H54 (cell line): Measurements from ENCODE around the gene BTG2.

Experiments used
- DNase-seq: peaks from one replicate; pipeline ENCODE4 v3.0.0; 2011; ENCODE audit warnings: low spot score, mixed read lengths; ENCODE audit not compliant: insufficient read length
- FAIRE-seq: peaks from 3 replicates; lab custom pipeline; 2011; peaks lifted over from hg19 to GRCh38; lab: Jason Lieb, UNC
- POLR2A ChIP-seq: IDR thresholded peaks from 2 replicates; pipeline ENCODE4 v1.6.1; 2011; ENCODE audit warnings: low read depth, mild to moderate bottlenecking, low read length

Gene BTG2

DNA sequence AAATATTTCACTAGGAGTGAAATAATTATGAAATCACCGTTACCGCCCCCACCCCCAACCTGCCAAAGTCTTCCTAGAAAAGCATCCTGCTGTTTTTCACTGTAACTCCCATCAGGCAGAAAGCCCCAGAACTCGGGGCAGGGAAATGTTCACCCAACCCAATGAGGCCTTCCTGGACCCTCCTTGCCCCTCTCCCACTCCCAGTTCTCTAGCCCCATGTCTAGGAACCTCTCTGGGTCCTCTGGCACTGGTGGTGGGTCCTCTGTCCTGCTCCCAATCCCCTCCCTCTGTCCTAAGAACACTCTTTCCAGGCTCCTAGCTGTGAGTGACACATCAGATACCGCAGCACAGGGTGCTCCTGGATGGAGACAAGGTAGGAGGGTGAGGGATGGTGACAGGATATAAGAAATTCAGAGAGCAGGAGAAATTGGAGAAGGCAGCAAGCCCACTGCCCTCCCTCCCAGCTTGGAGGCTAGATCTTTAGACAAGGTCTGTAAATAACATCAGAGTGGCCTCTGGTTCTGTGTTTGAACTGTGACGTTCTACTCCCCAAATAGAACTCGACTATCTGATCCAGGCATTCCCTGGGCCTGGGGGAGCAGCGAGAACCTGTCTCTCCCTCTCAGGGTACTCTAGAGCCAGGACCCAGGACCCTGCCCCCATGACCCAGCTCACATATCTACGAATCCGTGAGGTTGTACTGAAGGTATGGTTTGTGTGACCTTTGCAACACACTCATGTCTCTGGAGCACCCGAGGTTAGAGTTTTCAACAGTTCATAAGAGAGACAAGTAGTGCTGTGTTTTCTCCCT is 23.3 kb upstream of the BTG2 start:
- no peak for FAIRE-seq

DNA sequence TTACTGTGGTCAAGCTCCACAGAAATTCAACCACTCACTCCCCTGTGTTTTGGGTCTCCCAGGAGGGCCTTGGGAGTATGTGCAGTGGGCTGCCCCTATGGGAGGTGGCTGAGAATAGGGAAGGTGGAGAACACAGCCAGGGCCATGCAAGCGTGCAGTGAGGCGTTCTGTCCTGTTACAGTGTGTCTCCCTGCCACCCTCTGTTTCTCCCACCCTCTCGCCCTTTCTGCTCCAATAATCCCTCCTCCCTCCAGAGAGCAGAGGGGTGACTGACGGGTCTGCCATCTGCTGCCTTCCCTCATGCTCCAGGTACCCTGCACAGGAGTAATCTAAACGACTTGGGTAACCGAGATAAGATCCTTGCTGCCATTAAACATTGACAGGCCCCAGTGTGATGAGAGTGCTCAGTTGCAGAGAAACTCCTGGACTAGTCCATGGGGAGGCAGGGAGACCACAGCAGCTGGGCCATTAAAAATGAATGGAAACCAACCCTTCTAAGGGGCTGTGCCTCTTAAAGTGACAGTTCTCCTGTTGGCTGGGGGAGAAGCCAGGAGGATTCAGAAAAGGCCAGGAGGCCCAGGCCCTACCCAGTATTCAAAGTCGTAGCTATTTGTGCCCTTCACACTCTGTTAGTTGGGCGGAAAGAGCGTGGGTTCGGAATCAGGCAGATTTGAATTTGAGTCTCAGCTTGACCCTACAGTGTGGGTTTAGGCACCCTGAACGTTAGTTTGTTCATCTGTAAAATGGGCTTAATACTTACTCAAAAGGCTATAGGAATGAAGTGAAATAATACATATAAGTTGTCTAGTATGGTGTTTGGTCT is 22.4 kb upstream of the BTG2 start:
- no peak for TF ChIP-seq POLR2A
- DNase-seq (no peak), FAIRE-seq (no peak)

More for the DNA sequence above, 23.3 kb upstream of the BTG2 start:
- TF ChIP-seq POLR2A: no peak
- no peak for DNase-seq

DNA sequence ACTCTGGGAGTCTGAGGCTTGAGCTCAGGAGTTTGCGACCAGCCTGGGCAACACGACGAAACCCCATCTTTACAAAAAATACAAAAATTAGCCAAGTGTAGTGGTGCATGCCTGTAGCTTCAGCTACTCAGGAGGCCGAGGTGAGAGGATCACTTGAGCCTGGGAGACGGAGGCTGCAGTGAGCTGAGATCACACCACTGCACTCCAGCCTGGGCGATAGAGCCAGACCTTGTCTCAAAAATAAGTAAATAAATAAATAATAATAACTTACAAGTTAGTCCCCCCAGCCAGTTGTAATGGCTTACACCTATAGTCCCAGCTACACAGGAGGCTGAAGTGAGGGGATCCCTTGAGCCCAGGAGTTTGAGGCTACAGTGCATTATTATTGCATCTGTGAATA is 21.7 kb upstream of the BTG2 start:
- TF ChIP-seq POLR2A: no peak
- FAIRE-seq: no peak

DNA sequence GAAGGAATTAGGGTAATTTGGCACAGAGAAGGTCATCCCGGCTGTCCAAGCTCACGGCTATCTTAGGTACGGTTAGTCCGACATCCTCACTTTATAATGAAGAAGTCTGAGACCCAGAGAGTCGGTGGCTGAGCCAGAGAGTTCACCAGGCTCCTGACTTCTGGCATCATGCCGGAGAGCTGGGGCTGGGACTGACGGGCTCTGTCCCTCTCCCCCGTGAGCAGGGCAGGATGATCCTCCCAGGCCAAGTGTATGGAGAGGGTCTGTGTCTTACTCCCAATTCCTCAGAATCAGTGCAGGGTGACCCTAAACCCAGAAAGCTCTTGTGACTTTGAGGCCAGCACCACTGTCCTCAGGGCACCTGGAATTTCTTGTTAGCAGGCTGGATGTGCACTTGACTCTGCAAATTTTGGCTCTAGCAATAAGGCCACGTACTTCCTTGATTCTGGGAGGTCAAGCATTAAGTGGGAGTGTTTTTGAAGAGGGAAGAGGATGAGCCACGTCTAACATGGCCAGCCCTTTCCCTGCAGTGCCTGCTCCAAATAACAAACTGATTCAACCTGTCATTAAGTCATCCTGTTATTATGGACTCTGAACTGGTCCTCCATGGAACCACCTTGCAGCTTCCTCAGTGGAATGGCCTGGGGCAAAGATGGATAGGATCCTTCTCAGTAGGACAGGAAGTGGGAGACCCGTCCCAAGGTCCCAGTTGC is 20.8 kb upstream of the BTG2 start:
- FAIRE-seq: no peak

More for the DNA sequence above, 21.7 kb upstream of the BTG2 start:
- DNase-seq: no peak

DNA sequence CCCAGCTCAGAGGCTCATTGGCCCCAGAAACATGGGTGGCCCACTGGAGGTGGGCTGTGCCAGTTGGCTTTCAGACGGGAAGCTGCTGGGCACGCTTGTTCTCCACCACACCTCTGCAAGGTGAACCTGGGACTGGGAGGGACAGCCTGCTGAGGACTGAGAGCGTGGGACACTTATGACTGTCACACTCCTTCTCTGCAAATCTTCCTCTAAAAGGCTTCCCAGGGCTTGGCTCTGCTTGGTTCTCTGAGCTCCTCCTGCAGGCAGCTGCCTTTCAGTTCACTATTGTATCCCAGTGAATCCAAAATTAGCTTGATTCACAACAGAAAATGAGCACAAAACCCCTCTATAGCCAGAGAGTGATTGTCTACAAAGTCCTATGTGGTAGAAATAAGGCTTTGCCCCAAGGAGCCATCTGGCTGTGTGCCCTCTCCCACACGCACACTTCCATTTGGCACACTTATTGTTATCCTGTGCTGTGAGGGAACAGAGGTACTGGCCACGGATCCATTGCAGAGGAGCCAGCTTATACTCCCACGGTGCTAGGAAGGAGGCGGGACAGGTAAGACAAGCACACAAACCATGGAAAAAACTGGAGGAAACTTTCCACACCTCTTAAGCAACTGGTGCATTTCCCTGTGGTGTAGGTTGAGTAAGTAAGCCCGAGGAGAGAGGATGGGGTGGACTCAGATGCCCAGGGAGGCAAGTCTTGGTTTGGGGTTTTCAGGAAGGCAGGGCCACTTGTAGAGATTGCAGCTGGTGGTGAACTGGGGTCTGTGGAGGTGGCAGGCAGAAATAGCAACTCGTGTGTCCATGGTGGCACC is 18.9 kb upstream of the BTG2 start:
- TF ChIP-seq POLR2A: no peak
- FAIRE-seq (no peak), DNase-seq (no peak)

More for the DNA sequence above, 20.8 kb upstream of the BTG2 start:
- no peak for DNase-seq
- no peak for TF ChIP-seq POLR2A

DNA sequence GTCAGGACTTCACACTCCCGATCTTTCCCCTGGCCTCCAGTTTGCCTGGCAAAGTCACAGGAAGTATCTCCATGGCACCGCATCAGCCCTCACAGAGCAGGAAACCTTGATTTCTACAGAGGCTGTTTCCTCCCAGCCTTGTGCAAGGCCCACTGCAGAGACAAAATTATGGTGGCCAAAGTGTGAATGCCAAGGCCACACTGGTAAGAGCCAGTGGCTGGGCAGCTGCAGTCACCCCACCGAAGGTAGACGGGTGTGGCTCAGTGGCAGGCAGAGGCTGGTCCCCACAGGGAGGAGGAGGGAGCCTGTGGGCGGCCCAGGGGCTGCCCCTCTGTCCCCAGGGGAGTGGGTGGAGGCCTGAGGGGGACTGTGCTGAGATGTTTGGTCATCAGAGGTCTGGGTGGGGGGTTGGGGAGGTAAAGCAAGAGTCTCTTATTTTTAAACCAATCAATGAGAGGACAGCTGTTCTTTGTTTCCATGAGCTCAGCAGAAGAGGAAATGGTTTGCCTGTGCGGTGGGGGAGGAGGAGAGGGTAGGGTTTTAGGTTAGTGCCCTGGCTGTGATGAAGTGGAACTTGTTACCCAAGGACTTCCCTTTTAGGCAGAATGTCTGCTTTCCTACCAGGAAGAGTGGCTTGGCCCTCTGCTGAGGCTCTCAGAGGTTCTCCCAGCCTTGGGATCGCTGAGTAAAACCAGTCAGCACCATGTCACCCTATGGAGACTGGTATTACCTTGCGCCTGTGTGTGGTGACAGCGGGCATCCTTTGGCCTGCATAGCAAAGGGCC is 18.0 kb upstream of the BTG2 start:
- DNase-seq (no peak), FAIRE-seq (no peak)
- TF ChIP-seq POLR2A: no peak

DNA sequence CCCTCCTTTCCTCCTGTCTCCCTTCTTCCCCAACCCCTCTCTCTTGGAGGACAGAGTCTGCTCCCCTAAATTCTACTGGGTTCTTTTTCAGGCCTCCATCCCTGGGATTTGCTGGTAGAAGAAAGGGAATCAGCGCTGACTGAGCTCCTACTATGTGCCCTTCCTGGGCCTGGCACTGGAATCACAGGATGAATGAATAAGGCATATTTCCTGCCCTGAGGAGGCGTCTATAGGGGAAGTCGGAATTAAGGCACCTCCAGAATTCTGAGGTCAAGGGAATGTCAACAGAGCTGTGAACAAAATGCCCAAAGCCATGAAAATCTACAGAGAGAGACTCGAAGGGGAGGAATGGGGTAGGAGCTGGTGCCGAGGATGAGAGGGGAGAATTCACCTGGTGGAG is 17.4 kb upstream of the BTG2 start:
- TF ChIP-seq POLR2A: no peak
- FAIRE-seq: no peak
- DNase-seq: no peak

DNA sequence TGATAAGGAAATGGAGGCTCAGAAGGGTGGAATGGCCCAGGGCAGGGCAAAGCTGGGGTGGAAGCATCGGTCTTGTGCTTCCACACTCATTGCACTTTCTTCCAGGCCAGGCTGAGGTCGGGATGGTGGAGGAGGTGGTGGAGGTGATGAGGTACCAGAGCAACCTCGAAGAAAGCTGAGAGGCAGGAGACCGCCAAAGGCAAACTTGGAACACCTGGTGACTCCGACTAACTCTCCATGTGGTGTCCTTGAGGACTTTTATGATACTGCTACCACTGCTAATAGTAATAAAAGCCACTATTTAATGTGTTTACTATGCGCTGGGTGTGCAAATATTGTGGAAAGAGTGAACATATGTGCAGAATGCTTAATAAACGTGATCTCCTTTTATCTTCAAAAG is 16.9 kb upstream of the BTG2 start:
- no peak for DNase-seq
- no peak for TF ChIP-seq POLR2A
- no peak for FAIRE-seq

DNA sequence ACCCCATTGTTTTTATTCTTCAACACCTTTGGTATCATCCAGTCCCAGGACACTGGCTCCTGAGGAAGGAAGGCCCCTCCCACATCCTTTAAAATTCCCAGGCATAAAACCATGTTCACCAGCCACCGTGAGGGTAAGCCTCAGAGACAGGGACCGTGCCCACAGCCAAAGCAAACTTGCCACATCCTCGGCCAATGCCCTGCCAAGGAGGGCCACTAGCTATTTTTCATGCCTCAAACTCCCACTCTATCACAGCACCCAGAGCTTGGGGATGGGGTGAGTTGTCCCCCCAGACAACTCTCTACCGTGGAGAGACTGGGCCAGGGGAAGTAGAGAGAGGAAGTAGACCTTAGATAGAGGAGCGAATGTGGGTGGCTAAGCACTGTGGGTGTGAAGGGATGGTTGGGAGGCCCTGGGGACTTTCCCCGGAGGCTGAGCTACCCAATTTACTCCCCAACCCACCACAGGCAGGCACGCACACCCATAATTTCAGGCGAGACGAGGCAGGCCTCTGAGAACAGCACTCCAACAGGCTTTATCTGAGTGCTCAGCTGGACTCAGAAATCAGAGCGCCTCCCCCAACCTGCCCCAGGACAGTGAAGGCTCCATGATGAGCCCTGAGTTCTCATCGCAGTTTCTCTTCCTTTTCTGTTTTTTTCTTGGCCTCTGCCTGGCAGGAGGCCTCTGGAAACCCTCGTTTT is 15.9 kb upstream of the BTG2 start:
- no peak for DNase-seq
- no peak for TF ChIP-seq POLR2A
- no peak for FAIRE-seq

DNA sequence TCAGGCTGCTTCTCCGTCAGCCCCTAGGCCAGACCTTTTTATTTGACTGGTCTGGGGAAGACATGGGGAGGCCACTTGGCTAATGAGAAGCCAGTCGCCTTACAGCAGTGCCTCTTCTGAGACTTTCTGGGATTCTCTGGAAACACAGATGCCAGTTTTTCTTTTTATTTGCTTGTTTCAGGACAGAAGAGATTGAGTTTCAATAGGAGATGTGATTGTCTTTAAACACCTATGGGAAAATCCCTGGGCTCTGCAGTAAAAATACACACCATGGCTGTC is 15.4 kb upstream of the BTG2 start:
- FAIRE-seq (no peak), DNase-seq (no peak)
- TF ChIP-seq POLR2A: no peak

DNA sequence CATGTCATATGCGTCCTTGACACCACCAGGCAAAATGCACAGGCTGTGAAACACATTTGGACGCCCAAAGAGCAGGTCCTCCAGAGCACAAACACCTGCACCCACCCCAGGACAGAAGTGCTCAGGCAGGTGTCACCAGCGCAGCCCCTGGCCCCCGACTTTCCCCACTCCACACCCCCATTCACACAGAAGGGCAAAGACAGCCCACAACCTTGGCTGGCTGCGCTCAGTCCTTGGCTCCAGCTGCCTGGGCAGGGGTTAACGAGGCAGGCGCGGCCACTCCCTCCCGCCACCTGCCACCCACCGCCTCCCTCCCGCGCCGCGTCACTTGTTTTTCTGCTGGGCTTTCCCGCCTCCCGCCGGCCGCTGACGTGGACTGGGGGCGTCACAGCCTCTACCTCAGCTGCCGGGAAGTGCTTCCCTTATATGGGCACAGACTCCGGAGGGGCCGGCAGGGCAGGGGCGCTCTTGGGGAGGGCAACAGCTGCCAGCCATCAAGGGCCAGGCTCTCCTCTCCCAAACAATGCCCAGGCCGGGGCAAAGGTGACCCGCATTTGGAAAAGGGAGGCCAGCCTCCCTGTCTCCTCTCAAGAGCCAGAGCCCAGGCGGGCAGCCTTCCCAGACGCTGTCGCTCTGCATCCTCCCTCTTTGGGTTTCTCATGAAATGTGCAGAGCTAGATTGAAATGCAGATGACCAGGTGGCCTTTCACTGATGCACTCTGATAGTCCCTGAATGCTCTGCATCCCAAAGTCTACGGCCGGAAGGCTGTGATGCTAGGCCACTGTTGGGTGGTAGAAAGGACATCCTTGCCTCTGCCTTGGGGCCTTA is 14.8 kb upstream of the BTG2 start:
- DNase-seq: no peak
- TF ChIP-seq POLR2A: no peak
- FAIRE-seq: no peak
